ENCODE measurements around the gene ASIC4.

The ASIC4 gene

DNA sequence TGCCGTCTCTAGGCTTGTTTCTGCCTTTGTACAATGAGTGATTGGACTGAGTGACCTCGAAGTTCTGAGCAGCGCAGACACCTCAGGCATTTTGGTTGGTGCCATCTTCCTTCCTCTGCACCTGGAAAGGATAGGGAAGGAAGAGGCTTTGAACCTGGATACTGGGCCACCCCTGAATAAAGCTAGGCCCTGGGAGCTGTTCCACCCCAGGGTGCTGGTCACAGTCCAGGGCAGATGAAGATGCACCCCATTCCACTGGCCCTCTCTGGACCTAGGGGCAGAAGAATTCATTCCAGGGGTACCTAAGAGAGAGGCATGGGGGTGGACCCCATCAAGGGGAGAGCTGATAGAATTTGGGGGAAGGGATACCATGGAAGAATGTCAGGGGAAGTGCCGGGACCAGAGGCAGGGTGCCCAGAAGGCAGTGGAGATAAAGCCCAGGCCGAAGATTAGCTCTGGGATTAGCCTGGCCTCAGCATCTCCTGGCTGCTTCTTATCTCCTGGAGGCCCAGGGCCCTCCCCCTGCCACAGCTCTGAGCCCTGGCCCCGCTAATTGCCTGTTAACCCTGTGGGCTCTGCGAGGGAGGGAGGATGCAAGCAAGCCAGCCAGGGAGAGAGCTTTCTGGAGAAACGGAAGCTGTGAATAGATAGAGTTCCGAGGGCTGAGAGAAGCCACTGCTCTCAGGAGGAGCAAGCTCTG lies 11.4 kb downstream of the ASIC4 start:
- no peaks in the 10 kb centered on the region for H3K9me3 ChIP-seq (ENCODE audit: control insufficient read depth, low read length)
- no peaks in the 10 kb centered on the region for H3K4me1 ChIP-seq (ENCODE audit: control insufficient read depth, insufficient read depth, low read length)
- H3K9ac ChIP-seq (ENCODE audit: low read length), result no peak overlapping the region
- no peak overlapping the region for H3K4me3 ChIP-seq (ENCODE audit: low read length)
- peaks cover 87% of the 10 kb centered on the region for H3K27me3 ChIP-seq (ENCODE audit: control insufficient read depth, insufficient read depth, low read length)
- no peaks in the 10 kb centered on the region for H3K36me3 ChIP-seq (ENCODE audit: control insufficient read depth, insufficient read depth, low read length)

DNA sequence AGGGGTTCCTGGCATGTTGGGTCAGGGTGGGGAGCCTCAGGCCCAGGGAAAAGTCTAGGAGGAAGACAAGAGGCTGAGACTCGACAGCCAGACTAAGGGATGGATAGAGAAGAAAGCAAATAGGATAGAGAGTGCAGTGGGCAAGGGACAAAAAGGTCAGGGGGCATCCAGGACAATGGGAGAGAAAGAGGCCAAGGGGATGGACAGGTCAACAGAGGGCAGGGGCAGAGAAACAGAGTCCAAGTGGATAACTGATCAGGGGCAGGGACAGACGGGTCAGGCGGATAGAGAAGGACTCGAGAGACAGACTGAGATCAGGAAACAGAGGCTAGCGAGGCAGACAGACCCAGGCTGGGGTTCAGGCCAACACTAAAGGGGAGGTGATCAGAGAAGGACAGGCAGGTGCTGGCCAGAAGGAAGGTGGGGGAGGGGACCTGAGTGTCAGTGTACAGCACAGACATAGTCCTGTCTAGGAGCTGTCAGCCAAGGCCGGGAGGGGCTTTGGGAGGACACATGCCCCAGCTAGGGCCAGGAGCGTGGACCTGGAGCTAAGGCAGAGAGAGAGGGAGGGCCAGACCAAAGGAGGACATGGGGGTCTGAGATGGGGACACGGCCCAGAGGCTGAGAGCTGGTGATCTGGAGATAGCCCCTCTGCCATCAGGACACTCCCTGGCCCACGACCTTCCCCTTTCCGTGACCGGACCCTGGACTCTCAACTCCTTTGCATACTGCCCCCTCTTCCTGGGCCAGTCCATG lies 12.2 kb downstream of the ASIC4 start:
- H3K4me1 ChIP-seq (ENCODE audit: control insufficient read depth, insufficient read depth, low read length), result no peaks in the 10 kb centered on the region
- H3K4me3 ChIP-seq (ENCODE audit: low read length), result no peak overlapping the region
- no peaks in the 10 kb centered on the region for H3K36me3 ChIP-seq (ENCODE audit: control insufficient read depth, insufficient read depth, low read length)
- H3K9me3 ChIP-seq (ENCODE audit: control insufficient read depth, low read length), result no peaks in the 10 kb centered on the region
- H3K9ac ChIP-seq (ENCODE audit: low read length), result no peak overlapping the region
- H3K27me3 ChIP-seq (ENCODE audit: control insufficient read depth, insufficient read depth, low read length), result peaks cover 78% of the 10 kb centered on the region

DNA sequence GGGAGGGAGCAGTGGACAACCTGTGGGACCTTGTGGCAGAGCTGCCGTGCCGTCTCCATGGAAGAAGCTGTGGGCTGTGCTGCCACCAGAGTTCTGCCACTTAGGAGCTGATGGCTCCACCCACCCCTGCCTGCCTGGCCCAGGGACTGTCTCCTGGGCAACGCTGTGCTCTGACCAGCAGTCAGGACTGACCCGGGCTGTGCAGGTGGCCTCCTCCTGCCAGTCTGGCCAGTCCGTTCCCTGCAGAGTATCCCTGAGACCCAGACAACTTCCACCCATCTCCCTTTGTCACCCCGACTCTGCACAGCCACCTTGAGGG lies 12.8 kb downstream of the ASIC4 start:
- no peaks in the 10 kb centered on the region for H3K4me1 ChIP-seq (ENCODE audit: control insufficient read depth, insufficient read depth, low read length)
- no peak overlapping the region for H3K4me3 ChIP-seq (ENCODE audit: low read length)
- no peak overlapping the region for H3K9ac ChIP-seq (ENCODE audit: low read length)

DNA sequence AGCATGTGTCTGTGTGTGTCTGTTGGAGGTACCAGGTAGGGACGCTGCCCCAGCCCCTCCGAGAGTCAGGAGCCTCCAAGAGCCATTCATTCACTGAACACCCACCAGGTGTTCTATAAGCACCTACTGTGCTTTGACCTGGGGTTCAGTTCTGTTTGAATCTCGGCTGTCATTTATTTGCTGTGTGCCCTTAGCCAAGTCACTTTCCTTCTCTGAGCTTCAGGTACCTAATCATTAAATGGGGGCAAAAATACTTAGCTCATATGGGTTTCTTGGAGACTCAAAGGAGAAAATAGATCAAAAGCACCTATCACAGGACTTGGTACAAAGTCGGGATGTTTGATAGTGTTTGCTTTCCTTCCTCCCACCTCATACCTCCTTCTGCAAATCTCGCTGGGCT lies 13.2 kb downstream of the ASIC4 start:
- peaks cover 70% of the 10 kb centered on the region for H3K27me3 ChIP-seq (ENCODE audit: control insufficient read depth, insufficient read depth, low read length)
- H3K36me3 ChIP-seq (ENCODE audit: control insufficient read depth, insufficient read depth, low read length), result no peaks in the 10 kb centered on the region
- no peak overlapping the region for H3K9ac ChIP-seq (ENCODE audit: low read length)
- no peak overlapping the region for H3K4me3 ChIP-seq (ENCODE audit: low read length)
- no peaks in the 10 kb centered on the region for H3K9me3 ChIP-seq (ENCODE audit: control insufficient read depth, low read length)
- no peaks in the 10 kb centered on the region for H3K4me1 ChIP-seq (ENCODE audit: control insufficient read depth, insufficient read depth, low read length)

More for the DNA sequence above, 12.8 kb downstream of the ASIC4 start:
- Histone ChIP-seq H3K27me3 (ENCODE audit: control insufficient read depth, insufficient read depth, low read length) (peaks cover 73% of the 10 kb centered on the region), H3K9me3 (ENCODE audit: control insufficient read depth, low read length) (no peaks in the 10 kb centered on the region), H3K36me3 (ENCODE audit: control insufficient read depth, insufficient read depth, low read length) (no peaks in the 10 kb centered on the region)

DNA sequence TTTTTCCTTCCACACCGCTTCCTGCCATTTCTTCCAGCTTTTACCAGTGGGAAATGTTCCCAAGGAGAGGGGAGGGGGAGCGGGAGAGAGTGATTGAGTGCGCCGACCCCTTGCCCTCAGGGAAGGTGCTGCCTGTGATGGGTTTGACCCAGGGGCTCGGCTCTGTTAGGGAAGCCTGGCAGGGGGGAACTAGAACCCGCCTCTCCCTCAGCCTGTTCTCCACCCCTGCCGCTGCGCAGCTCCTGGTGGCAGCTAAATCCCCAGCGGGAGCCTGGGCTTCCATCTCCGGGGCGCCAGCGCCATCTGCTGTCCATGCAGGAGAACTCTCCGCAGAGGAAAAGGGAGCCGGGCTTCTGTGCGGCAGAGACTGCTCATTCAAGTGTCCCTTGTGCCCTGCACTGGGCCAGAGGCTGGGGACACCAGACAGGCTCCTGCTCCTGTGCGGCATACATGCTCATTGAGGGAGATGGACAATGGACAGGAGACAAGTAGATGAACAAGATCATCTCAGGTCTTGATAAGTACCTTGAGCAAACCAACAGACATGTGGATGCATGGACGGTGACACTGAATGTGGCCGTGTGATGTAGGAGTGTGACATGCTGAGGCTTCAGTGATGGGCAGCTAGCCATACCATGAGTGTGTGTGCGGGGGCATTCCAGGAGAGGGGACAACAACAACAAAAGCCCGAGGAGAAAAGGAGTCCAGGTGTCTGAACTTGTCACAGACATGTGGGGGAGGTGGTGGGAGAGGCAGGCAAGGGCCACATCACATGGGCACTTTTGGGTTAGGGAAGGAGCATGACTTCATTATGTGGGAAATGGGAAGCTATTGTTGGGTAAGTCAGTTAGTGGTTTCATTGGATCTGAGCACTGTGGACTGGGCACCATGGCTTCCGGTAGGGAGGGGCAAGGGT lies 16.0 kb downstream of the ASIC4 start:
- Histone ChIP-seq H3K9ac (ENCODE audit: low read length) (no peak overlapping the region), H3K4me1 (ENCODE audit: control insufficient read depth, insufficient read depth, low read length) (no peaks in the 10 kb centered on the region), H3K27me3 (ENCODE audit: control insufficient read depth, insufficient read depth, low read length) (peaks cover 42% of the 10 kb centered on the region), H3K36me3 (ENCODE audit: control insufficient read depth, insufficient read depth, low read length) (no peaks in the 10 kb centered on the region), H3K4me3 (ENCODE audit: low read length) (no peak overlapping the region), H3K9me3 (ENCODE audit: control insufficient read depth, low read length) (no peaks in the 10 kb centered on the region)

DNA sequence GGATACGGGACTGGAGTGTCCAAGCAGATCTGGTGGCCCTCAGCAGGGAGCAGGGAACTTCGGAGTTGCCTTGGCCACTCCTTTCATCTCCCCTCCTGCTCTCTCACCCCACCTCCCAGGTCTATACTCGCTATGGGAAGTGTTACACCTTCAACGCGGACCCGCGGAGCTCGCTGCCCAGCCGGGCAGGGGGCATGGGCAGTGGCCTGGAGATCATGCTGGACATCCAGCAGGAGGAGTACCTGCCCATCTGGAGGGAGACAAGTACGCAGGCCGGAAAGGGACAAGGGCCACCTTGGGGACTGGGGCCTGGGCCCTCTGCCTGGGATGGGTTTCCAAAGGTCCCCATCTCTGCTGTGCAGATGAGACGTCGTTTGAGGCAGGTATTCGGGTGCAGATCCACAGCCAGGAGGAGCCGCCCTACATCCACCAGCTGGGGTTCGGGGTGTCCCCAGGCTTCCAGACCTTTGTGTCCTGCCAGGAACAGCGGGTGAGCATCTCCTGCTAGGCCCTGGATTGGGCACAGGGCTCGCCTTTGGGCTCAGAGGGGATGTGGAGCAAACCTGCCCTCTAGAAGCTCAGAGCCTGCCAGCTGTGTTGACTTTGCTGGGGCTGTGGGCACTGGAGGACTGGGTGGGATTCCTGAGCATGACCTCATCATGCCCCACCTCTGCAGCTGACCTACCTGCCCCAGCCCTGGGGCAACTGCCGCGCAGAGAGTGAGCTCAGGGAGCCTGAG lies 17.5 kb downstream of the ASIC4 start:
- no peak overlapping the region for H3K9ac ChIP-seq (ENCODE audit: low read length)
- H3K9me3 ChIP-seq (ENCODE audit: control insufficient read depth, low read length), result no peaks in the 10 kb centered on the region
- H3K27me3 ChIP-seq (ENCODE audit: control insufficient read depth, insufficient read depth, low read length), result peaks cover 27% of the 10 kb centered on the region
- H3K4me1 ChIP-seq (ENCODE audit: control insufficient read depth, insufficient read depth, low read length), result no peaks in the 10 kb centered on the region
- H3K36me3 ChIP-seq (ENCODE audit: control insufficient read depth, insufficient read depth, low read length), result no peaks in the 10 kb centered on the region
- no peak overlapping the region for H3K4me3 ChIP-seq (ENCODE audit: low read length)

DNA sequence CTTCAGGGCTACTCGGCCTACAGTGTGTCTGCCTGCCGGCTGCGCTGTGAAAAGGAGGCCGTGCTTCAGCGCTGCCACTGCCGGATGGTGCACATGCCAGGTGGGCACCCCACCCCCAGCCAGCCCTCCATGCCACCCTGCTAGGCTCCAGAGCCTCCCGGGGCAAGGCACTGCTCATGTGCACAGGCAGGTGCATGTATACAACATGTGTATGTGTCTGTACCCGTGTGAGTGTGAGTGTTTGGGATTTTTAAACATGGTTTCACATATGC lies 18.0 kb downstream of the ASIC4 start:
- Histone ChIP-seq H3K9ac (ENCODE audit: low read length) (no peak overlapping the region), H3K9me3 (ENCODE audit: control insufficient read depth, low read length) (no peaks in the 10 kb centered on the region), H3K4me1 (ENCODE audit: control insufficient read depth, insufficient read depth, low read length) (no peaks in the 10 kb centered on the region), H3K4me3 (ENCODE audit: low read length) (no peak overlapping the region), H3K36me3 (ENCODE audit: control insufficient read depth, insufficient read depth, low read length) (no peaks in the 10 kb centered on the region), H3K27me3 (ENCODE audit: control insufficient read depth, insufficient read depth, low read length) (peaks cover 22% of the 10 kb centered on the region)

DNA sequence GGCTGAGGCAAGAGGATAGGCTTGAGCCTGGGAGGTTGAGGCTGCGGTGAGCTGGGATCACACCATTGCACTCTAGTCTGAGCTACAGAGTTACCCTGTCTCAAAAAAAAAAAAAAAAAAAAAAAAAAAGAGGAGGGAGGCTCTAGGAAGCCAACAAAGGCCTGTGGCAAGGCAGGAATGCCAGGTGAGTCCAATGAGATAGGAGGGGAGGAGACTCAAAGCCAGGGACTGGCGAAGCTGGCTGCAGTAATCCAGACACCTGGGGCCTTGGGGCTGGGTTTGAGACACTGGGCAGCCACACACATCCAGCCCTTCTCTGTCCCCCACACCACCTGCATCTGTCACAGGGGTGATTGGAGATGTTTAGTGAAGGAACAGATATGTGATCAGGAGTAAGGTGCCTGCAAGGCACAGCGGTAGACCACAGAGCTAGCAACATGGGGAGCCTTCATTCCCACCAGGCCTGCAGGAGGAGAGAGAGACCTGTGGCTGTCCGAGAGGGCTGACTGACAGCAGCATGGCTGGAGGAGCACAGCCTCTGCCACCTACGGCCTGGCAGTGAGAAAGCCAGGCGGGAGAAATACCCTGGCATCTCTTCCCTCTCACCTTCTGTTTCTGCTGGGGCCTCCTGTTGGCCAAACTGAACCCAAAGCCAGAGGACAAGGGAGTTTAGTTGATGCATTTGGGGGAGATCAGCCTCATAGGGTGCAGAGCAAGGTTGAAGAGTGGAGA lies 19.8 kb downstream of the ASIC4 start:
- no peak overlapping the region for H3K9ac ChIP-seq (ENCODE audit: low read length)
- no peaks in the 10 kb centered on the region for H3K4me1 ChIP-seq (ENCODE audit: control insufficient read depth, insufficient read depth, low read length)
- H3K27me3 ChIP-seq (ENCODE audit: control insufficient read depth, insufficient read depth, low read length), result peaks cover 10% of the 10 kb centered on the region
- no peaks in the 10 kb centered on the region for H3K9me3 ChIP-seq (ENCODE audit: control insufficient read depth, low read length)
- H3K36me3 ChIP-seq (ENCODE audit: control insufficient read depth, insufficient read depth, low read length), result no peaks in the 10 kb centered on the region
- no peak overlapping the region for H3K4me3 ChIP-seq (ENCODE audit: low read length)

DNA sequence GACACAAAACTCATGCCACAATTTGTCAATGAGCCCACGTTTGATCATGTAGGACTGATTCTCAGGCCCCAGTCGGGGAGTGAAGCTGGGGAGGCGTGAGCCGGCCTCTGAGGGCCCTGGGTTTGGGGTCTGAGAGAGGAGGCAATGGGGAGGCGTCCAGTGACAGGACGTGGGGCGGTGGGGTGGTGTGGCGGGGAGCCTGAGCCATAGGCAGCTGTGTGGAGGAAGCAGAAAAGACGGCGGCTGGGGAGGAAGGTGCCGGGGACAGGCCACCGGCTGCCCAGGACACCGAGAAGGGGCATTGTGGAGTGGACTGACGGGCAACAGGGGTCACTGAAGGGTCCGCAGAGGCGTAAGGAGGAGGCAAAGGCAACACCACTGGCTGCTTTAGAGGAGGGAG lies 22.1 kb downstream of the ASIC4 start:
- no peaks in the 10 kb centered on the region for H3K27me3 ChIP-seq (ENCODE audit: control insufficient read depth, insufficient read depth, low read length)
- no peak overlapping the region for H3K4me3 ChIP-seq (ENCODE audit: low read length)
- H3K9me3 ChIP-seq (ENCODE audit: control insufficient read depth, low read length), result no peaks in the 10 kb centered on the region
- peaks cover 1% of the 10 kb centered on the region for H3K4me1 ChIP-seq (ENCODE audit: control insufficient read depth, insufficient read depth, low read length)
- no peak overlapping the region for H3K9ac ChIP-seq (ENCODE audit: low read length)
- no peaks in the 10 kb centered on the region for H3K36me3 ChIP-seq (ENCODE audit: control insufficient read depth, insufficient read depth, low read length)

DNA sequence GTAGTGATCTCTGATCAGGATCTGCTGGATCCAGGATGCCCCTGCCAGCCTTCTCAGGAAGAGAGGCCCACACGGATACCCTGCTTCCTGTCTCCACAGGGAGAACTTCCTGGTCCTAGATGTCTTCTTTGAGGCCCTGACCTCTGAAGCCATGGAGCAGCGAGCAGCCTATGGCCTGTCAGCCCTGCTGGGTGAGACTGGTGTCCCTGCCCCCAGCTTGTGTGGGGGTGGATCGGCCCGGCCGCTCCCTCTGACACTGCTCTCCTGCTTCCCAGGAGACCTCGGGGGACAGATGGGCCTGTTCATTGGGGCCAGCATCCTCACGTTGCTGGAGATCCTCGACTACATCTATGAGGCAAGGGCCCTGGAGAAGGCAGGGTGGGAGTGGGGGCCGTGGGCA lies 22.7 kb downstream of the ASIC4 start:
- Histone ChIP-seq H3K4me1 (ENCODE audit: control insufficient read depth, insufficient read depth, low read length) (peaks cover 7% of the 10 kb centered on the region), H3K4me3 (ENCODE audit: low read length) (no peak overlapping the region), H3K9ac (ENCODE audit: low read length) (no peak overlapping the region), H3K36me3 (ENCODE audit: control insufficient read depth, insufficient read depth, low read length) (no peaks in the 10 kb centered on the region), H3K9me3 (ENCODE audit: control insufficient read depth, low read length) (no peaks in the 10 kb centered on the region), H3K27me3 (ENCODE audit: control insufficient read depth, insufficient read depth, low read length) (no peaks in the 10 kb centered on the region)

DNA sequence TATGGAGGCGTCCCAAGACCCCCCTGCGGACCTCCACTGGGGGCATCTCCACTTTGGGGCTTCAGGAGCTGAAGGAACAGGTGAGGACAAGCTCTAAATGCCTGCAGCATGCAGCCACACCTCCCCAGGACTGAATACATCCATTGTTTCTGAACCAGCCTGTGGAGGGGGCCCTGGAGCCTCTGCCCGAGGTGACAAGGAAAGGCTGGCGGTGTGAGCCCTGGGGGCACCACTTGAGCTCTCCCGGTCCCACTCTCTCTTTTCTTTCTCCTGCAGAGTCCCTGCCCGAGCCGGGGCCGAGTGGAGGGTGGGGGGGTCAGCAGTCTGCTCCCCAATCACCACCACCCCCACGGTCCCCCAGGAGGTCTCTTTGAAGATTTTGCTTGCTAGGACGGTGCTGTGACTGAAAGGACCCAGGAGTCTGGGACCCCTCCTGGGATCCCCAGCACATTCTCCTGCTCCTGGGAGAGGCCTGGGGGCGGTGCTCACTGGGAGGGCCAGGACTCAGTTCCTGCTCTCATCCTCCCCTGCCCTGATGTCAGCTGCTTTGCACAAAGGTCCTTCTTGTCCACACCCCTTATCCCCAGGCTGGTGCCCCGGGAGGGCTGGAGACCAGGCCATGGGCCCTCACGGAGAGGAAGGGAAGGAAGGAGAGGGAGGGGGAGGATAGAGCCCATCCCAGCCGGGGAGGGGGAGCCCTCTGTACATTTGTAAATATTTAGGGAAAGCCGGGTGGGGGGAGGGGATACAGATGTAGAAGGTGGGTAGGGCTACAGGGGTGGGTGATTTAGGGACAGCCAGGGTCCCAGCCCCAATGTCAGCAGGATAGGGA lies 23.6 kb downstream of the ASIC4 start:
- Histone ChIP-seq H3K9me3 (ENCODE audit: control insufficient read depth, low read length) (no peaks in the 10 kb centered on the region), H3K4me1 (ENCODE audit: control insufficient read depth, insufficient read depth, low read length) (peaks cover 14% of the 10 kb centered on the region), H3K4me3 (ENCODE audit: low read length) (no peak overlapping the region), H3K36me3 (ENCODE audit: control insufficient read depth, insufficient read depth, low read length) (no peaks in the 10 kb centered on the region), H3K9ac (ENCODE audit: low read length) (no peak overlapping the region), H3K27me3 (ENCODE audit: control insufficient read depth, insufficient read depth, low read length) (no peaks in the 10 kb centered on the region)
